WERI-Rb-1 (cell line): ENCODE data around the gene SNX9.

ENCODE experiments used
- DNase-seq: peaks from one replicate; pipeline ENCODE4 v3.0.0-alpha.2; 2020
- H3K27ac ChIP-seq: fragments of 250-450 bp; sonication (Bioruptor Pico); 2 replicates; pipeline ENCODE4 v1.5.1; 2020; ENCODE audit warnings: mild to moderate bottlenecking, moderate library complexity
- H3K27me3 ChIP-seq: fragments of 250-450 bp; sonication (Bioruptor Pico); 2 replicates; pipeline ENCODE4 v1.5.1; 2021; ENCODE audit warnings: mild to moderate bottlenecking, low read depth, moderate library complexity; ENCODE audit not compliant: insufficient read depth, severe bottlenecking
- H3K36me3 ChIP-seq: fragments of 250-450 bp; sonication (Bioruptor Pico); 2 replicates; pipeline ENCODE4 v1.5.1; 2020; ENCODE audit warnings: mild to moderate bottlenecking, moderate library complexity
- H3K4me3 ChIP-seq: 2 replicates; pipeline ENCODE4 v1.5.1; 2011; ENCODE audit warnings: low read depth, mild to moderate bottlenecking, control low read depth, low read length
- H3K9me3 ChIP-seq: fragments of 250-450 bp; sonication (Bioruptor Pico); 2 replicates; pipeline ENCODE4 v1.5.1; 2021; ENCODE audit warnings: mild to moderate bottlenecking, moderate library complexity; ENCODE audit not compliant: severe bottlenecking
- TF ChIP-seq, protein P1 (sequence below): IDR thresholded peaks from 2 replicates; pipeline ENCODE4 v1.5.1; 2011; ENCODE audit warnings: low read depth, mild to moderate bottlenecking, control low read depth, inconsistent platforms, low read length

SNX9 gene

DNA sequence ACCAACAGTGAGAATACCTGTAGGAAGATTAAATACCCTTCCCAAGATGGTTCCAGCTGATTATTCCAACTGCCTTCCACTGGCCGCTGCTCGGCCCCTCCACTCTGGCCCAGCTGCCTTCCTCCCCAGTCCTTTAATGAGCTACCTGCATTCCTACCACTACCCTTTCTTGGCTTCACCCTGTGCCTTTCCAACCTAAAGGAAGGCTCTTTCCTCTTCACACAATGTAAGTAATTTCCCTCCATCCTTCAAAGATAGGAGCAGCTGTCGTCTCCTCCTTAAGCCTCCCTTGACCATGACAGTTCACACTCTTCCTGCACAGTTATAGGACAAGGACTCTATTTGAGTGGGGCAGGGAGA, 16.2 kb upstream of the SNX9 start:
- no peak for DNase-seq
- TF ChIP-seq, protein P1, sequence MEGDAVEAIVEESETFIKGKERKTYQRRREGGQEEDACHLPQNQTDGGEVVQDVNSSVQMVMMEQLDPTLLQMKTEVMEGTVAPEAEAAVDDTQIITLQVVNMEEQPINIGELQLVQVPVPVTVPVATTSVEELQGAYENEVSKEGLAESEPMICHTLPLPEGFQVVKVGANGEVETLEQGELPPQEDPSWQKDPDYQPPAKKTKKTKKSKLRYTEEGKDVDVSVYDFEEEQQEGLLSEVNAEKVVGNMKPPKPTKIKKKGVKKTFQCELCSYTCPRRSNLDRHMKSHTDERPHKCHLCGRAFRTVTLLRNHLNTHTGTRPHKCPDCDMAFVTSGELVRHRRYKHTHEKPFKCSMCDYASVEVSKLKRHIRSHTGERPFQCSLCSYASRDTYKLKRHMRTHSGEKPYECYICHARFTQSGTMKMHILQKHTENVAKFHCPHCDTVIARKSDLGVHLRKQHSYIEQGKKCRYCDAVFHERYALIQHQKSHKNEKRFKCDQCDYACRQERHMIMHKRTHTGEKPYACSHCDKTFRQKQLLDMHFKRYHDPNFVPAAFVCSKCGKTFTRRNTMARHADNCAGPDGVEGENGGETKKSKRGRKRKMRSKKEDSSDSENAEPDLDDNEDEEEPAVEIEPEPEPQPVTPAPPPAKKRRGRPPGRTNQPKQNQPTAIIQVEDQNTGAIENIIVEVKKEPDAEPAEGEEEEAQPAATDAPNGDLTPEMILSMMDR = no peak
- Histone ChIP-seq H3K27ac (no peak overlapping the region), H3K36me3 (no peaks in the 10 kb centered on the region), H3K27me3 (no peaks in the 10 kb centered on the region), H3K4me3 (no peak overlapping the region), H3K9me3 (peaks cover 4% of the 10 kb centered on the region)

DNA sequence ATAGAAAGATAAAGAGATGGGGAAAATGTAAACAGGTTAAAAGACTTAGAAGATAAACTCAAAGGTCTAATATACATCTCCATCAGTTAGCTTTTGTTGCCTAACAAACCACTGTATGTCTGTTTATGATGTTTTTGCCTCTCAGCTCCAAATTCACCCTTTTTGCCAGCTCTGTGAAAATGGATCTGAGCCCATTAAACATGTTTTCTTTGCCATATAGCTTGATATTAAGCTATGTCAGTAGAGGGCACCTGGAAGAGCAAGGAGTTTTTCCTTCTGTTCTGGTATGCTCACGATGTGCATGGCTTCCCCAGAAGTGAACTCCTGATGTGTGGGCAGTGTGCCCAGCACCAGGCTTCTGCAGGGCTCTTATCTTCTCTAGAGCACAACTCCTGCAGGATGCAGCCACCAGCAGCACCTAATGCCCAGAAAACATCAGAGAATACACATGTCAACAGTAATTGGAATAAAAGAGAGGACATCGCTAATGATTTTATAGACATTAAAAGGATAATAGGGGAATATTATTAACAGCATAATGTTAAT, 14.6 kb upstream of the SNX9 start:
- no peak for DNase-seq
- Histone ChIP-seq H3K27ac (no peak overlapping the region), H3K36me3 (no peaks in the 10 kb centered on the region), H3K27me3 (no peaks in the 10 kb centered on the region), H3K4me3 (no peak overlapping the region), H3K9me3 (peaks cover 4% of the 10 kb centered on the region)
- TF ChIP-seq, protein P1 = no peak

DNA sequence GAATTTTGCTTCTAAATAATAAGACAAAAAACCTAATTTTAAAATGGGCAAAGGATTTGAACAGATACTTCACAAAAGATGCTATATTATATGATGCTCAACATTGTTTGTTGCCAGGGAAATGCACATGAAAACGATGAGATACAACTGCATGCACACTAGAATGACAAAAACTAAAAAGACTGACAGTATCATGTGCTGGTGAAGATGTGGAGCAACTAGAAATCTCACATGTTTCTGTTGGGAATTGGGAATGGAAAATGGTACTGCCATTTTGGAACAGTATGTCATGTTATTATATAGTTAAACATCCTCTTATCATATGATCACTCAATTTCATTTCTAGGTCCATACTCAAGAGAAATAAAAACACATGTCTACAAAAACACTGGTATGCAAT, 13.4 kb upstream of the SNX9 start:
- Histone ChIP-seq H3K9me3 (peaks cover 4% of the 10 kb centered on the region), H3K27me3 (no peaks in the 10 kb centered on the region), H3K4me3 (no peak overlapping the region), H3K27ac (no peak overlapping the region), H3K36me3 (no peaks in the 10 kb centered on the region)
- TF ChIP-seq, protein P1 = no peak
- no peak for DNase-seq

DNA sequence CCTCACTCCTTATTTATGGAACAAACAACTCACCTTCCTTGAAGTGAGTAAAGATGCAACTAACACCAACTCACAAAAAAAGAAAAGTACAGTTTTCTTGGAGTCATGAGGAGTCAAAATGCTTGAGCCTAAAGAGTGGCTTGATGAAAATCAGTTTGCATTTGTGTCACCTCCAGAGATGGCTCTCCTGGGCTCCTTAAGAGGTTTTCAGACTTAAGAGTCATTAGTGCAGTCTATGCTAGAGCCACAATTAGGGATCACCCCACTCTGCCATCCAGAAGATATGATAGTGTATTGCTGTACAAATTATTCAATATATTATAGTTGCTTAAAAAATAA, 11.9 kb upstream of the SNX9 start:
- Histone ChIP-seq H3K9me3 (peaks cover 4% of the 10 kb centered on the region), H3K27me3 (no peaks in the 10 kb centered on the region), H3K4me3 (no peak overlapping the region), H3K27ac (no peak overlapping the region), H3K36me3 (no peaks in the 10 kb centered on the region)
- DNase-seq = no peak
- TF ChIP-seq, protein P1 = no peak

DNA sequence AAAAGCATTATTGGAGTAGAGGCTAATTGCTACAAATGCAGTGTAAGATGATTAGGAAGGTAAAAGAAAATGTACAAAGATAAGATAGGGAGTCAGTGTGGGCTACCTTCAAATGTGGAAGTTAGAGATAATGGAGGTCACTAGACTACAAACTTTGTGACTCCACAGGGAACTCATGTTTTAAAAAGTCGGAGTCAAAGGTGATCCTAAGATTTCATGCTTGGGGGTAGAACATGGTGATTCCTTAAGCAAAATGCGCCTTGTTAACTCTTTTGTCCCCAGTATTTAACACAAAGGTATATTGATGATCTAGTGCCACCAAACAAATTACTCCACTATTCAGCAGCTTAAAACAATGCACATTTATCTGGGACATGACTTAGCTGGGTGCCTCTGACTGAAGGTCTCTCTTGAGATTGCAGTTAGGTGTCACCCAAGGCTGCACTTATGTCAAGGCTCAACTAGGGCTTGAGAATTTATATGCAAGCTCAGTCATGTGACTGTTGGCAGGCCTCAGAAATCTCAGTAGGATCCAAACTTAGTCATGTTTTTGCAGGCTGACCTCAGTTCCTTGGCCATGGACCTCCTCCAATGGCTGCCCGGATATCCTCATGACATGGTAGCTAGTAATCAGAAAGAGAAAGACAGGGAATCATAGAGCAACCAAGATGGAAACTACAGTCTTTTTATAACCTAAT, 11.4 kb upstream of the SNX9 start:
- no peak overlapping the region for H3K4me3 ChIP-seq
- H3K9me3 ChIP-seq = peaks cover 4% of the 10 kb centered on the region
- no peaks in the 10 kb centered on the region for H3K27me3 ChIP-seq
- TF ChIP-seq, protein P1 = no peak
- H3K36me3 ChIP-seq = no peaks in the 10 kb centered on the region
- H3K27ac ChIP-seq = no peak overlapping the region
- DNase-seq = no peak
